DND-41 (cell line): ENCODE measurements around the gene RIT2.

Experiments
- ATAC-seq: fragments of 200-7000 bp; cut with Tn5 transposase; 3 replicates; pipeline ENCODE4 v1.9.1; 2021; ENCODE audit warnings: low read depth; ENCODE audit not compliant: insufficient read depth
- DNase-seq: peaks from one replicate; pipeline ENCODE4 v3.0.0-alpha.2; 2020
- H2AFZ ChIP-seq: 2 replicates; pipeline ENCODE4 v1.6.0; 2012; ENCODE audit warnings: low read depth, low read length
- H3K27ac ChIP-seq: 2 replicates; pipeline ENCODE4 v1.5.1; 2012; ENCODE audit warnings: low read length, inconsistent platforms
- H3K27me3 ChIP-seq: fragments of 200-600 bp; sonication (generic); 2 replicates; pipeline ENCODE4 v1.6.0; 2012; ENCODE audit warnings: low read length, mild to moderate bottlenecking, inconsistent platforms; ENCODE audit not compliant: insufficient read depth, poor library complexity
- H3K36me3 ChIP-seq: 2 replicates; pipeline ENCODE4 v1.5.1; 2012; ENCODE audit warnings: low read length, inconsistent platforms; ENCODE audit not compliant: insufficient read depth
- H3K4me1 ChIP-seq: 2 replicates; pipeline ENCODE4 v1.5.1; 2012; ENCODE audit warnings: mild to moderate bottlenecking, low read length; ENCODE audit not compliant: insufficient read depth
- H3K4me2 ChIP-seq: 2 replicates; pipeline ENCODE4 v1.6.0; 2012; ENCODE audit warnings: mild to moderate bottlenecking, moderate library complexity, low read length, inconsistent platforms; ENCODE audit not compliant: insufficient read depth
- H3K4me3 ChIP-seq, 2 experiments: fragments of 200-600 bp in 1 of 2; shearing (Covaris generic) in 1 of 2; 2 replicates each; pipeline ENCODE4 v1.5.1; 2012 to 2016; ENCODE audit warnings: inconsistent platforms in 2 of 2, low read length in 2 of 2, mild to moderate bottlenecking in 2 of 2, low read depth in 1 of 2, moderate library complexity in 1 of 2
- H3K79me2 ChIP-seq: 2 replicates; pipeline ENCODE4 v1.6.0; 2012; ENCODE audit warnings: low read length, inconsistent platforms; ENCODE audit not compliant: insufficient read depth
- H3K9ac ChIP-seq: 2 replicates; pipeline ENCODE4 v1.6.0; 2012; ENCODE audit warnings: low read depth, mild to moderate bottlenecking, inconsistent platforms, low read length, moderate library complexity
- H3K9me3 ChIP-seq: 2 replicates; pipeline ENCODE4 v1.5.1; 2012; ENCODE audit warnings: low read length, moderate library complexity, mild to moderate bottlenecking, inconsistent platforms; ENCODE audit not compliant: insufficient read depth, severe bottlenecking
- H4K20me1 ChIP-seq: 2 replicates; pipeline ENCODE4 v1.6.0; 2012; ENCODE audit warnings: low read length; ENCODE audit not compliant: insufficient read depth
- EZH2 ChIP-seq: IDR thresholded peaks from 3 replicates; pipeline ENCODE4 v1.6.1; 2012; ENCODE audit warnings: borderline replicate concordance, low read depth, mild to moderate bottlenecking, moderate library complexity, low read length, inconsistent platforms; ENCODE audit not compliant: severe bottlenecking
- TF ChIP-seq, protein P1 (sequence below): IDR thresholded peaks from 2 replicates; pipeline ENCODE4 v1.5.1; 2012; ENCODE audit warnings: borderline replicate concordance, low read length, moderate library complexity, mild to moderate bottlenecking; ENCODE audit not compliant: poor library complexity, severe bottlenecking; ENCODE audit errors: extremely low read depth

RIT2 gene

DNA sequence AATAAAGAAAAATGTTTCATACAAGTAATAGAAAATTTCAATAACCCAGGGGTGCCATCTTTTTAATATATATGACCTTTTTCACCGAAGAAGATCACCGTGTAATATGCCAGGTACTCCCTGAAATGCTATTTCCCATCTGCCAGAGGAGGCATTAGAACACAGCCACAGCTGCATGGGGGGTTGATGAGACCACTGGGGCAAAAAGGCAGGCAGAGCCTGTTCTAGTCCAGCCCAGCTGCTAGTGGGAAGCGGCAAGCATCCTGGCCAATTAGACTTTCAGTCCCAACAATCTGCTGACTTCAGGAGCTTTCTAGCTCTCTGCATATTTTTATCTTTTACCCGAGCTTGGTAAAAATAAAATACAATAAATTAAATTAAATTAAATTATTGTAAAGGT, 362.6 kb downstream of the RIT2 start:
- H3K4me2 ChIP-seq, result no peak overlapping the region
- H3K9me3 ChIP-seq, result no peaks in the 10 kb centered on the region
- TF ChIP-seq EZH2, result no peak
- TF ChIP-seq, protein P1, sequence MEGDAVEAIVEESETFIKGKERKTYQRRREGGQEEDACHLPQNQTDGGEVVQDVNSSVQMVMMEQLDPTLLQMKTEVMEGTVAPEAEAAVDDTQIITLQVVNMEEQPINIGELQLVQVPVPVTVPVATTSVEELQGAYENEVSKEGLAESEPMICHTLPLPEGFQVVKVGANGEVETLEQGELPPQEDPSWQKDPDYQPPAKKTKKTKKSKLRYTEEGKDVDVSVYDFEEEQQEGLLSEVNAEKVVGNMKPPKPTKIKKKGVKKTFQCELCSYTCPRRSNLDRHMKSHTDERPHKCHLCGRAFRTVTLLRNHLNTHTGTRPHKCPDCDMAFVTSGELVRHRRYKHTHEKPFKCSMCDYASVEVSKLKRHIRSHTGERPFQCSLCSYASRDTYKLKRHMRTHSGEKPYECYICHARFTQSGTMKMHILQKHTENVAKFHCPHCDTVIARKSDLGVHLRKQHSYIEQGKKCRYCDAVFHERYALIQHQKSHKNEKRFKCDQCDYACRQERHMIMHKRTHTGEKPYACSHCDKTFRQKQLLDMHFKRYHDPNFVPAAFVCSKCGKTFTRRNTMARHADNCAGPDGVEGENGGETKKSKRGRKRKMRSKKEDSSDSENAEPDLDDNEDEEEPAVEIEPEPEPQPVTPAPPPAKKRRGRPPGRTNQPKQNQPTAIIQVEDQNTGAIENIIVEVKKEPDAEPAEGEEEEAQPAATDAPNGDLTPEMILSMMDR, result no peak
- DNase-seq (no peak), ATAC-seq (no peak)
- no peak overlapping the region for H3K4me3 ChIP-seq
- H2AFZ ChIP-seq, result no peak overlapping the region
- H3K27ac ChIP-seq, result no peak overlapping the region
- no peaks in the 10 kb centered on the region for H3K27me3 ChIP-seq
- H3K4me1 ChIP-seq, result no peaks in the 10 kb centered on the region
- H3K36me3 ChIP-seq, result no peaks in the 10 kb centered on the region
- no peaks in the 10 kb centered on the region for H3K79me2 ChIP-seq
- no peak overlapping the region for H3K9ac ChIP-seq
- H4K20me1 ChIP-seq, result no peaks in the 10 kb centered on the region

DNA sequence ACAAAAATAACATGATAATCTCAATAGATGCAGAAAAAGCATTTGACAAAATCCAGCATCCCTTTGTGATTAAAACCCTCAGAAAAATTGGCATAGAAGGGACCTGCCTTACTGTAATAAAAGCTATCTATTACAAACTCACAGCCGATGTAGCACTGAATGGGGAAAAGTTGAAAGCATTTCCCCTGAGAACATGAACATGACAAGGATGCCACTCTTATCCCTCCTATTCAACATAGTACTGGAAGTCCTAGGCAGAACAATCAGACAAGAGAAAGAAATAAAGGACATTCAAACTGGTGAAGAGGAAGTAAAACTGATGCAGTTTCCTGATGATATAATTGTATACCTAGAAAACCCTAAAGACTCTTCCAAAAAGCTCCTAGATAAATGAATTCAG, 368.7 kb downstream of the RIT2 start:
- no peak for DNase-seq
- no peak overlapping the region for H3K4me3 ChIP-seq
- H2AFZ ChIP-seq, result no peak overlapping the region
- H3K4me1 ChIP-seq, result no peaks in the 10 kb centered on the region
- no peak overlapping the region for H3K27ac ChIP-seq
- TF ChIP-seq, protein P1, result no peak
- TF ChIP-seq EZH2, result no peak
- no peaks in the 10 kb centered on the region for H3K27me3 ChIP-seq
- no peak overlapping the region for H3K9ac ChIP-seq
- no peaks in the 10 kb centered on the region for H4K20me1 ChIP-seq
- H3K79me2 ChIP-seq, result no peaks in the 10 kb centered on the region
- H3K4me2 ChIP-seq, result no peak overlapping the region
- H3K36me3 ChIP-seq, result no peaks in the 10 kb centered on the region
- no peaks in the 10 kb centered on the region for H3K9me3 ChIP-seq
- ATAC-seq, result no peak

DNA sequence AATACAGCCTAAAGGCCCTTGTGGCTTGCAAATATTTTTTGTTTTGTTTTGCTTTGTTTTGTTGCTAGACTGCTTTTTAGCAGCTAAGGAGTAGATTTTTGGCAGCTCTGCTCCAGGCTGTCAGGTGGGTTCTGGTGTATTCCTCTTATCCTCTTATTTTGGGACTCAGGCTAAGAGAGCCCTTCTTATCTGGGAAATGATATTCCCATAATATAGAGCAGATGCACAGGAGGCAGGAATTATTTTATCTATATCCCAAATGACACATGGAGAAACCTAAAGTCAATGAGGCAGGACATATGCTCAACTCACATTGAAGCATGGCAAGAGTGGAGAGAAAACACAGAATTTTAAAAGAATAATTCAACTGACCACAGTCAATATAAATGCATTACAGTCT, 369.6 kb downstream of the RIT2 start:
- no peak for ATAC-seq

More for the DNA sequence above, 369.6 kb downstream of the RIT2 start:
- Histone ChIP-seq H3K4me1 (no peaks in the 10 kb centered on the region), H3K27ac (no peak overlapping the region), H3K27me3 (no peaks in the 10 kb centered on the region), H3K9me3 (no peaks in the 10 kb centered on the region), H3K4me2 (no peak overlapping the region), H3K36me3 (no peaks in the 10 kb centered on the region), H3K79me2 (no peaks in the 10 kb centered on the region), H2AFZ (no peak overlapping the region), H4K20me1 (no peaks in the 10 kb centered on the region), H3K9ac (no peak overlapping the region), H3K4me3 (no peak overlapping the region)
- TF ChIP-seq, protein P1, result no peak
- TF ChIP-seq EZH2, result no peak
- no peak for DNase-seq
